Hepatic stellate cell (primary cell): ENCODE data around the gene PMPCB.
A peak's percentile ranks its signal among the peaks of the same experiment; 100 is the strongest.
"Not testable (repeated sequence)": the region's sequence is repeated elsewhere in the genome, so short reads cannot be mapped to it uniquely, and the experiment has no call there.

Experiments used
- DNase-seq: peaks from one replicate; pipeline ENCODE4 v3.0.0; 2011; ENCODE audit warnings: low spot score

Gene PMPCB

GRCh38 chr7:103296901-103297836 is at the start of gene PMPCB:
TSS of gene PMPCB (plus strand) at chr7:103297435. CDS start at chr7:103297460, 25 bp downstream.
- peak; percentile 82 for DNase-seq

DNA sequence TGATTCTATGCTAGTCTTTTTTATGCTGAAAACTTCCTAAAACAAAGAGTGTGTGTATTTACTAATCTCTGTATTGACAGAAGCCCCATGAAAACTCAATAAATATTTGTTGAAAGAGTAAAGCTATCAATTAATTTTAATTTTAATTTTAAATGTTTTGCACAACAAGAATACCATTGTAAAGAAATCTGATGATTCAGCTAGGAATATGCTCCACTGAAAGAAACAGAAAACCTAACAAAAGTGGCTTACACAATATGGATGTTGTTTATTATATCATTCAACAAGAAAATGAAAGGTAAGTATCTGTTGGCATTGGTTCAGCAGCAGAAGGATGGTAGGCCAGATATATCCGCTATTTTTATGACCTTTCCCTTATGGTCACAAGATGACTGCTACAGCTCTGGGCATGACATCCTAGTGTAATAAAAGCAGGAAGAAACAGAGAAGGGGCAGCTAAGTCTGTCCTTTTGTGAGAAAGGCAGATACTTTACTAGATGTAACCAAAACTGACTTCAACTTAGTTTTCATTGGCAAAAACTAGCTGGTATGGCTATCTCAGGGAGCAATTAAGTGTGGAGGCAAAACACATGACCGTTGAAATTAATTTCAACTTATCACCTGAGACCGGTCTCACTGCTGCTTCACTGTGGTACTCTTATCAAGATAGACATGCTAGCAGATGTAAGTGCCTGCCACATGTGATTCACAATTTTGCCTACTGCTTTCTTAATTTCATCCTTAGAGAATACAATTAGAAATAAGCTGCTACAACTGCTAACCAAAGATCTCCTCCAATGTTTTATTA is 43.3 kb upstream of the PMPCB start:
- not testable (repeated sequence) for DNase-seq

DNA sequence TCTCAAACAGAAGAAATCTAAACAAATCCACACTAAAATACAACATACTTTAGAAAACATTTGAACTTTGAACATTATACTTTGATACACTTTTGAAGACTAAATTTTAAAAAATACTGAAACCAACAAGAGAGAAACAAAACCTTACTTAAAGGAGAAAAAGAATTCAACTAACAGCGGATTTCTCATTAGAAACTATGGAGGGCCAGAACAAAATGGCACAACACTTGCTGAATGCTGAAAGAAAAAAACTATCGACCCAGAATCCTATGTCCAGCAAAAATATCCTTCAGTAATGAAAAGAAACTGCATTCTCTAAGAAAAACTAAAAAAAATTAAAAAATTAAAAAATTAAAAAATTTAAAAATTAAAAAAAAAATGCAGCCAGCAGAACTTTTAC is 33.2 kb upstream of the PMPCB start:
- DNase-seq: not testable (repeated sequence)

DNA sequence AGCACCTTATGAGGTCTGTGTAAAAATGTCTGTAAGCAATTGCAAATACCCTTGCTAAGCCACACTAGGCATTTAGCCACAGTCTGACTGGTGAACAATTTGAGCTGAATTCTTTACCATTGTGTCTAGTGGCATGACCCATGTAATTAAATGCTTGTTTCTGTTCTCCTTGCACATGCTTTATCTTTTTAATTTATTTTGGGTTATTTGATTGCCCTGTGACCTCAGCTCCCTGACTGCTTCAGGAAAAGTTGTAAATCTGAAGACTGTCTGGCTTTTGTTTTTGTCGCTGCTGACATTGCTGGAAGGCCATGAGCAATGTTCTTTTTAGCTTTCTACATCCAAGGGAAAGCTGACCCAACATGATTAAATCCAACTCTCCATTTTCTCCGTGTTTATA is 31.0 kb upstream of the PMPCB start:
- DNase-seq: not testable (repeated sequence)

DNA sequence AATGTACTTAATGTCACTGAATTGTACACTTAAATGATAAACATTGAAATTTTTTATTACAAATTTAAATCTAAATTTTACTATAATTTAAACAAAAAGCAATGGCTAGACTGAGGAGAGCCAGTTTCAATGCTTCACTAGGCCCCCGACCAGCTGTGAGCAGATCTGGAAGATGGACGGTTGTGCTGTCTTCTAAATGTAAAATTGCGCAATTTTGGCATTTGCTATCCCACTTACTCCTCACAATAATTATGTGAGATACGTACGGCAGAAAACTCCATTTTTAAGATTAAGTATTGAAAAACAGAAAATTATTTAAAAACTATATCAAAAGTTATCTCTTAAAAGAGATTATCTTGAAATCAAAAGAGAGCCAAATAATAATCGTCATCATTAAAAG is 23.9 kb upstream of the PMPCB start:
- not testable (repeated sequence) for DNase-seq

DNA sequence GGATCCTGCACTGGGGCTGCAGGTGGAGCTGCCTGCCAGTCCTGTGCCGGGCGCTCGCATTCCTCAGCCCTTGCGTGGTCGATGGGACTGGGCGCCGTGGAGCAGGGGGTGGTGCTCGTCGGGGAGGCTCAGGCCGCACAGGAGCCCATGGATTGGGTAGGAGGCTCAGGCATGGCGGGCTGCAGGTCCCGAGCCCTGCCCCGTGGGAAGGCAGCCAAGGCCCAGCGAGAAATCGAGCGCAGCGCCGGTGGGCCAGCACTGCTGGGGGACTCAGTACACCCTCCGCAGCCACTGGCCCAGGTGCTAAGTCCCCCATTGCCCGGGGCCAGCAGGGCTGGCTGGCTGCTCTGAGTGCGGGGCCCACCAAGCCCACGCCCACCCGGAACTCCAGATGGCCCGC is 22.4 kb upstream of the PMPCB start:
- DNase-seq: not testable (repeated sequence)

- DNase-seq: not testable (repeated sequence)
Measured at GRCh38 chr7:103278195-103278594, 19.0 kb upstream of the PMPCB start.

GRCh38 chr7:103279636-103279962 is 17.6 kb upstream of the PMPCB start:
- not testable (repeated sequence) for DNase-seq

DNA sequence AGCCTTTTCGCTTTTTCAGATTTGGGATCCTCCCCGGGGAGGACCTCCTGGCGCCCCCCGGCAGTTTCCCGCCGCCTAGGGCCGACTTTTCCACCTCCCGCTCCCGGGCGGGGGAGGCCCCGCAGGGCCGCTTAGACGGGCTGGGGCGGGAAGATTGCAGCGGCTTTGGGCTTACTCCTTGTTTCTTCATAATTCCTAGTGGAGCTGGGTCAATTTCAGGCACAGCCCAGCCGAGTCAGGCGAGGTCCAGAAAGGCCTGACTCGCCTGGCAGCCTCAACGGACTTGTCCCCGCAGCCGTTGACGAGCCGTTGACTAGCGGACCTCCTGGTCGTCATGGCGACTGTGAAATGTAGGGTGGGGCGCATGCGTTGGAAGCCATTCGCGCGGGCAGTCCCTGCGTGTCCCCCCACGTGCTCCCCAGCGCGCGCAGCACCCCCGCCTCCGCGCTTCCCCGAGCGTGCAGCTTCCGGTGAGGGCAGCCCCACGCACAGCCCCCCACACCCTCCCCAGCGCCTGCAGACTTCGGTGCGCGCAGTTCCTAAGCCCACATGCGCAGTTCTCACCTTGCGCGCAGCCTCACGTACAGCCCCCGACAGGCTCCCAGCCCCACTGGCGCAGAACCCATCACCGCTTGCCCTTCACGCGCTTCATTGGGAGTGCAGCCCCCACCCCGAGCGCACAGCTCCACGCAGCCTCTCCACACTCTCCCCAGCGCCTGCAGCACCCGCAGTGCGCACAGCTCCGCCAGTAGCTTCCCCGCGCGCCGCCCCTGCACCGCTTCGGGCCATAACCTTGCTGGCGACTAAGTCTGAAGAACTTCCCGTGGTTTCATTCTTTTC is 17.1 kb upstream of the PMPCB start:
- not testable (repeated sequence) for DNase-seq

- not testable (repeated sequence) for DNase-seq
Measured at GRCh38 chr7:103280803-103281155, 16.5 kb upstream of the PMPCB start.

- DNase-seq: not testable (repeated sequence)
Measured at GRCh38 chr7:103282802-103283427, 14.3 kb upstream of the PMPCB start.

- DNase-seq: no peak
Measured at GRCh38 chr7:103292122-103292521, 5.1 kb upstream of the PMPCB start.

- no peak for DNase-seq
Measured at GRCh38 chr7:103293526-103293925, 3.7 kb upstream of the PMPCB start.

- DNase-seq: no peak
Measured at GRCh38 chr7:103297837-103298179, 573 bp downstream of the PMPCB start.

GRCh38 chr7:103299660-103300059 is 2.4 kb downstream of the PMPCB start:
- DNase-seq: no peak

DNA sequence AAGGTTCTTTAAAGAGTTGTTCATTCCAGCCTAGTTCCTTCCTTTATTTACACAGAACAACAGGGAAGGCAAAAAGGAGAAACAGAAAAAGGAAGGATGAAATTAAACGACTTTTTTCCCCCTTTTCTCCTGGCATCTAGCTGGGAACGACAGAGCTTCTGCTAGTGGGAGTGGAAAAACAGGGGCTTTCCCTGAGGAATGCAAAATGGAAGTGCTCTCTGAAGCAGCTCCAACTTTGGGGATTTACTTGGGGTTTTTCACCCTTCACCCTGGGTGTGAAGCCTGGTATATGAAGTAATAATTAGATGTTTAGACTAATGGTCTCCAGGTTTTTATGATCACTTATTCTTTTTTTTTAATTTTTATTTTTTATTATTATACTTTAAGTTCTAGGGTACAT is 4.2 kb downstream of the PMPCB start:
- DNase-seq: no peak

DNA sequence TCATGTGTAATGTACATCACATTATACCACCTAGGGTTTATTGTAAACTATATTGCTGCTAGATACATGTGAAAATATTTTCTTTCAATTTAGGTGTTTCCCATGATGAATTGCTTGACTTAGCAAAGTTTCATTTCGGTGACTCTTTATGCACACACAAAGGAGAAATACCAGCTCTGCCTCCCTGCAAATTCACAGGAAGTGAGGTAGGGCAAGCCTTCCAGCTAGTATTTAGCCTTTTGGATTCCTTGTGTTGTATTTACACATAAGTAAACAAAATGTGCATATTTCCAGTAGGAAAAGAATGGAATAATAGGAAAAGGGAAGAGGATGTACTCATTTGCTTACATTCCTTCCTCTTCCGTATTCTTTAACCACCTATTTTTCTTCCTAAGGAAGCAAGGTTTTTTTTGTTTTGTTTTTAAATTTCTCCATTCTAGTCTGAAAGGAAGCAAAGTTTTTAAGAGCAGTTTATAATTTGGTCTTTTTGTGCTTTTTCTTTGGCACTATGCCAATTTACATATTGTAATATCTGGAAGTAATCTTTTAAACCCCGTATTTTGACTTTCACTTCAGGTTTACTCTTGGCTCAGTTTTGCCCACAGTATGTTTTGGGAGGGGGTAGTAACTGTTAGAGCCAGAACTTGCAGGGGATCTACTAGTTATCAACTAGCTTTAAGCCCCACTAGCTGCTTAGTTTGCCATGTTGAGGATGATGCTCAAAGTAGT is 10.4 kb downstream of the PMPCB start:
- no peak for DNase-seq

GRCh38 chr7:103314852-103315251 is 17.6 kb downstream of the PMPCB start:
- no peak for DNase-seq

DNA sequence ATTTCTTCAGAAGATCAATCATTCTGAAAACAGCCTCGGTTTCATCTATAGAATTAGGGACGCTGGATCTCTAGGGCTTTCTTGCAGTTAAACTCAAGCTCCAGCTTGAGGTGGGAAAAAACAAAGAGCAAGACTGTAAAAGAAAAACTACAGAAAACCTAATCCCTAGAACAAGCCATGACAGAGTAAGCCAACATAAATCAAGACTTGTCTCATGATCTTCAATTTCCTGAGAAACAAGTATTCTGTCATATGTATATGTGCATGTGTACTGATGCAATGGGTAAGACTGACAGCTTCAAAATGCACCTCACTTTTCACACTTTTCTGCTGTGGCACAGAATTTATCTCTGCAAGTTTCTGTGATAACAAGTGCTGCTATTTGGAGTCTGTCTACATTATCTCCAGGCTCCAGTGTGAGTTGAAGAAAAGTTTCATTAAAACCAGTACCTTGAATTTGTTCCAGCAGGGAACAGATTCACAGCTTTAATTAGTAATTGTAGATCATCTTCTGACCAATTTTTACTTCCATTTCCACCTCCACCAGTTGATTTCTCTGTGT is 19.2 kb downstream of the PMPCB start:
- no peak for DNase-seq

- no peak for DNase-seq
Measured at GRCh38 chr7:103317009-103317408, 19.8 kb downstream of the PMPCB start.

DNA sequence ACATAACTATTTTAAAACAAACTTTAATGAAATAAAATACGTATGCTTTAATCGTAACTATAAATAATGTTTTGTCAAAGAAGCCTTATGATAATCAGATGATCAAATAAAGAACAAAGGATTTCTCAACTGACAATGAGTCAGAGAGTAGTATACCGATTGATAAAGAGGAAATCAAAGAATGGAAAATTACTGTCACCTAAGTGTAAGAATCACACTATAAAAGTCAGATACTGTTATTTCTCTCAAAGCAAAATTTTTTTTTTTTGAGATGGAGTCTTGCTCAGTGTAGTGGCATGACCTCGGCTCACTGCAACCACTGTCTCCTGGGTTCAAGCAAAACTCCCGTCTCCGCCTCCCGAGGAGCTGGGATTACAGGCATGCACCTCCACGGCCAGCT is 28.5 kb downstream of the PMPCB start:
- no peak for DNase-seq
